Measurements from ENCODE around the gene H19. TPM values are rescaled to one million over a fixed set of nuclear protein-coding genes. Genes with fewer than 3 reads are reported as not detected.

The H19 gene
- polyA plus RNA-seq, 1 of the 3 experiments (the other 2 are of a cell fraction): 3.7 TPM

DNA sequence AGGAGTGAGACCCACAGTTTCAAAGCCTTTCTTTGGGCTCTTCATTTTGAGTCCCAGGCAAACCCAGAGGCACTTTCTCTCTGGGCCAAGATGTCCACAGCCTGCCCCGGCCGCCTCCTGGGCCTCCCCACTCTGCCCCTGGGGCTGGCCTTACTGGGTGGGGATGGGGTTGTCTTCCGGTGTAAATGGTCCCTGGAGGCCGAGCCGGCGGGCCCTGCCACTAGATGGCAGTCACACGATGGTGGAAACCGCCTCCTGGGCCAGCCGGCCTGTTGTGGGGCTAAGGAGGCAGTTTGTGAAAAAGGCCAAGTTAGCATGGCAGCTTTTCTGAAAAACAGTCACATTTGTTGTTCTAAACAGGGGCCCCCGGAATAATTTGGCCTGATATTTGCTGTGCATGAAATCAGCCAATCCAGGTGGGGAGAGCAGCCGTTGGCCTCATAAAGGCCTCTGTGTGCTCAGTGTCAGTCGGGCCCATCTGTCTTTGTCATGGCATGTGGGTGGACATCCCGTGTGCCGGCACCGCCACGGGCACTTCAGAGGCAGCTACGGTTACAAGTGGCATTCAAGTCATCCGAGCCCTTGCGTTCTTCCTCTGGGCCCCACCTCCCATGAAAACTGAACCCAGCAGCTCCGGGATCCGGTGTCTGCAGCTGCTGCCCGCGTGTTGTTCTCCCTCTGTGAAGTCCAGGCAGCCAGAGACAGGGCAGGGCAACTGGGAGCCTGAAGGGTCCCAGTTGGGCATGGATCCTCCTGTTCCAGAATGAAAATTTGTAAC is 44.0 kb downstream of the H19 start (continued):
- TF ChIP-seq, protein P1, sequence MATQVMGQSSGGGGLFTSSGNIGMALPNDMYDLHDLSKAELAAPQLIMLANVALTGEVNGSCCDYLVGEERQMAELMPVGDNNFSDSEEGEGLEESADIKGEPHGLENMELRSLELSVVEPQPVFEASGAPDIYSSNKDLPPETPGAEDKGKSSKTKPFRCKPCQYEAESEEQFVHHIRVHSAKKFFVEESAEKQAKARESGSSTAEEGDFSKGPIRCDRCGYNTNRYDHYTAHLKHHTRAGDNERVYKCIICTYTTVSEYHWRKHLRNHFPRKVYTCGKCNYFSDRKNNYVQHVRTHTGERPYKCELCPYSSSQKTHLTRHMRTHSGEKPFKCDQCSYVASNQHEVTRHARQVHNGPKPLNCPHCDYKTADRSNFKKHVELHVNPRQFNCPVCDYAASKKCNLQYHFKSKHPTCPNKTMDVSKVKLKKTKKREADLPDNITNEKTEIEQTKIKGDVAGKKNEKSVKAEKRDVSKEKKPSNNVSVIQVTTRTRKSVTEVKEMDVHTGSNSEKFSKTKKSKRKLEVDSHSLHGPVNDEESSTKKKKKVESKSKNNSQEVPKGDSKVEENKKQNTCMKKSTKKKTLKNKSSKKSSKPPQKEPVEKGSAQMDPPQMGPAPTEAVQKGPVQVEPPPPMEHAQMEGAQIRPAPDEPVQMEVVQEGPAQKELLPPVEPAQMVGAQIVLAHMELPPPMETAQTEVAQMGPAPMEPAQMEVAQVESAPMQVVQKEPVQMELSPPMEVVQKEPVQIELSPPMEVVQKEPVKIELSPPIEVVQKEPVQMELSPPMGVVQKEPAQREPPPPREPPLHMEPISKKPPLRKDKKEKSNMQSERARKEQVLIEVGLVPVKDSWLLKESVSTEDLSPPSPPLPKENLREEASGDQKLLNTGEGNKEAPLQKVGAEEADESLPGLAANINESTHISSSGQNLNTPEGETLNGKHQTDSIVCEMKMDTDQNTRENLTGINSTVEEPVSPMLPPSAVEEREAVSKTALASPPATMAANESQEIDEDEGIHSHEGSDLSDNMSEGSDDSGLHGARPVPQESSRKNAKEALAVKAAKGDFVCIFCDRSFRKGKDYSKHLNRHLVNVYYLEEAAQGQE (IDR thresholded peaks at IDR 0.05; ENCODE audit: low read depth, low read length): no peak
- no peak for TF ChIP-seq POLR2AphosphoS5 (IDR thresholded peaks at IDR 0.05; ENCODE audit: low read depth, low read length)
- TF ChIP-seq FOSL2 (IDR thresholded peaks at IDR 0.05; ENCODE audit: borderline replicate concordance, low read depth): no peak
- no peak for TF ChIP-seq RCOR1 (IDR thresholded peaks at IDR 0.05; ENCODE audit: low read length)
- no peak for TF ChIP-seq NRF1 (IDR thresholded peaks at IDR 0.05; ENCODE audit: low read depth, low read length)
- no peak for TF ChIP-seq RXRA (IDR thresholded peaks at IDR 0.05; ENCODE audit: borderline replicate concordance, low read depth)

DNA sequence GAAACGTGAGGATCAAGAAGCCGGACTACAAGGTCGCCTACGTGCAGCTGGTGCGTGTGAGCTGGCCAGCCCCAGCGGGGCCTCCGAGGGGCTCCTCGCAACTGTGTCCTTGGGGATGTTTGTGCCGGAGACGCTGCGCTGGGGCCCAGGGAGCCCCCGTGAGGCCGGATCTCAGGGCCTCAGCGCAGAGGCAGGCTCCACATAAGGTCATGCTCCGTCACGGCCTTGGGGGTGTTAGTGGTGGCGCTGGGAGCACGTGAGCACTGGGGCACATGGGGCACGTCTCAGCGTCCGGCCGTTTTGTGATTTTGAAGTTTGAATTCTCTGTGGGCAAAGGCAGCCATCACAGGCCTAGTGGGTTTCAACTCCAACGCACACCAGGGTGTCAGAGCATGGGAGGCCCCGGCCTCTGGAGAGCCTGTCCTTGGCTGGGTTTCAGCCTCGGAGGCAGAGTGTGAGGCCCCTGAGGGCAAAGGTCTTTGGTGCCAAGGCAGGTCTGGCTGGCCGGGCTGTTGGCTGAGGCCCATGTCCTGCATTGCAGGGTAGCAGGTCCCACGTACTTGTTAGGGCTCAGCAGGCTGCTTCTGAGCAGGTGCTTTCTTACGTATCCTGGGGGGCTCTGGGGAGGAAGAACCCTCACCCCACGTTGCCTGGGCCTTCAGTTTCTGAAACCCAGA is 44.7 kb downstream of the H19 start:
- no peaks in the 10 kb centered on the region for H3K79me2 ChIP-seq (ENCODE audit: insufficient read depth)
- H3F3A ChIP-seq (replicated peaks; ENCODE audit: insufficient read depth): no peaks in the 10 kb centered on the region
- ChIA-PET CTCF (interaction anchor here (1.0 to 11.0 kb wide), 11 partner anchors 13 to 259 kb away, joined by 4 to 215 read pairs (median 22); partner anchors contain the start of gene H19), POLR2A (interaction anchor here (1.0 to 4.3 kb wide), 2 partner anchors 43 to 186 kb away, joined by 3 to 84 read pairs; partner anchors contain the start of genes H19 and IGF2)
- H3K36me3 ChIP-seq (replicated peaks in 1 of 2; ENCODE audit: control insufficient read depth in 1 of 2, insufficient read depth in 2 of 2, low read length in 1 of 2): no peaks in the 10 kb centered on the region
- no peaks in the 10 kb centered on the region for H3K27me3 ChIP-seq (ENCODE audit: insufficient read depth)
- H3K9me2 ChIP-seq: no peaks in the 10 kb centered on the region
- no peaks in the 10 kb centered on the region; a peak in 1 of 4 replicates for H3K4me1 ChIP-seq (ENCODE audit: control insufficient read depth in 1 of 2, insufficient read depth in 2 of 2, low read depth in 1 of 2, low read length in 1 of 2)
- no peak overlapping the region for H3K4me3 ChIP-seq (ENCODE audit: low read depth in 2 of 2, low read length in 1 of 2)
- H3K27ac ChIP-seq (ENCODE audit: low read depth in 2 of 2, low read length in 1 of 2): no peak overlapping the region
- TF ChIP-seq ELF1 (IDR thresholded peaks at IDR 0.05) (no peak), TEAD4 (IDR thresholded peaks at IDR 0.05; ENCODE audit: borderline replicate concordance, insufficient read depth) (no peak), MXI1 (IDR thresholded peaks at IDR 0.05; ENCODE audit: low read depth, low read length) (no peak), RXRA (IDR thresholded peaks at IDR 0.05; ENCODE audit: borderline replicate concordance, low read depth) (no peak), EZH2phosphoT487 (IDR thresholded peaks at IDR 0.05; ENCODE audit: borderline replicate concordance, low read depth) (no peak), YY1 (IDR thresholded peaks at IDR 0.05; ENCODE audit: low read depth) (no peak), FOSL2 (IDR thresholded peaks at IDR 0.05; ENCODE audit: borderline replicate concordance, low read depth) (no peak)
- TF ChIP-seq, protein P1 (IDR thresholded peaks at IDR 0.05; ENCODE audit: low read depth, low read length): no peak
- H4K20me1 ChIP-seq (ENCODE audit: insufficient read depth): no peaks in the 10 kb centered on the region
- no CpG with 5 or more reads among the region's 29 CpGs for WGBS (ENCODE audit: low lambda C conversion rate)
- H3K9ac ChIP-seq: no peak overlapping the region
- H3K9me3 ChIP-seq: no peaks in the 10 kb centered on the region
- no peak overlapping the region for H3K4me2 ChIP-seq
- DNase-seq: no peak
- H2AFZ ChIP-seq (ENCODE audit: low read depth): no peak overlapping the region
